ENCODE results near the gene CEP120. TPM values are rescaled to one million over a fixed set of nuclear protein-coding genes. Genes with fewer than 3 reads are reported as not detected.
"Not testable (repeated sequence)": the region's sequence is repeated elsewhere in the genome, so short reads cannot be mapped to it uniquely, and the experiment has no call there.

The CEP120 gene
- total RNA-seq = 10 to 100 TPM; 22.3 to 27.6 TPM

DNA sequence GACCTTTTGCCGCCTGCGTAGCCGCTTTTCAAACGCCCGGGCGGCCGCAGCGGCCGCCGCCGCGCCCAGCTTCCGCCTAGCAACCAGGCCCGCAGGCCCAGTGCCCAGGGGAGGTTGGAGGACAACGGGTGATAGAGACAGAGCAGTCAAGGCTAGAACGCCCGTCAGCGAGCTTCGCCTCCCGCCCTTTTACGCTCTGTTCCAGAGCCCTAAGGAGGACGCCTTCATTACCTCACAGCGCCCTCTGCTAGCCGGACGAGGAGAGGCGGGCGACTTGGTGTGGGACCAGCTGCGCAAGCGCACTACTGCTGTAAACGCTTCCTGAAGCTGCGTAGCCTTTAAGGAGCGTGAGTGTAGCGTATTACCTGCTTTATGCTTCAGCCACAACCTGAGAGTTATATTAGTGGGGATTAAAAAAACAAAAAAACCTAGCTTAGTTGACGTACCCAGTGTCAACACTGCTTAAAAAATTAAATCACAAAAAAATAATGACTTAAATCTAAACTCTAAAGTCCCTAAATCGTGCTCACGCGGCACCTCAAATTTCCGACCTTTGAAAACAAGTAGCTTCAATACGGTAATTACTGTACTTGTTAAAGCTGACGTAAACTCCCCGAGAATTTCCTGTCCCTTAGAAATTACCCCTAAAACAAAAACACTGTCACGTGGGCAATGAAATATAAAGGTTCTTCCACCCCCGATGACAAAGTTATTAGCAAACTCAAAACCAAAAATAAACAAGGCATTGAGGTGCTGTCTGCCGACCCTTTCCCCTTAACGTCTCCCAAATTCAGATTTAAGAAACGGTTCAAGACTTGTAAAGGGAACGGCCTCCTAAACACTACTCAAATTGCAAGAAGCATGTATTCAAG, at the start of gene CEP120:
Gene CEP120 (minus strand): TSS at position 126 of the 872 bp plus-strand sequence. CDS start 405 bp downstream, outside the sequence.
- H3K4me1 Mint-ChIP-seq (ENCODE audit: low read depth) = peaks cover 23% of the 10 kb centered on the region
- peaks cover 9% of the 10 kb centered on the region for H3K36me3 Mint-ChIP-seq (ENCODE audit: low read depth)
- ChIA-PET CTCF (interaction anchor here (0.6 to 2.8 kb wide), 48 partner anchors 8 to 648 kb away, joined by 3 to 50 read pairs (median 4); partner anchors contain the start of genes CSNK1G3 and SNX2), POLR2A (interaction anchor here (0.7 to 2.6 kb wide), 27 partner anchors 10 to 648 kb away, joined by 3 to 83 read pairs (median 5); partner anchors contain the start of genes CSNK1G3 and SNX2)
- peak; percentile 98 for ATAC-seq
- peak; percentile 99 for DNase-seq
- no peak within 1 kb of the TSS for H3K27ac Mint-ChIP-seq
- H3K27me3 Mint-ChIP-seq (ENCODE audit: low read depth) = no peaks in the 10 kb centered on the region
- no peaks in the 10 kb centered on the region for H3K9me3 Mint-ChIP-seq (ENCODE audit: insufficient read depth)
- no peak within 1 kb of the TSS for H3K4me3 Mint-ChIP-seq

DNA sequence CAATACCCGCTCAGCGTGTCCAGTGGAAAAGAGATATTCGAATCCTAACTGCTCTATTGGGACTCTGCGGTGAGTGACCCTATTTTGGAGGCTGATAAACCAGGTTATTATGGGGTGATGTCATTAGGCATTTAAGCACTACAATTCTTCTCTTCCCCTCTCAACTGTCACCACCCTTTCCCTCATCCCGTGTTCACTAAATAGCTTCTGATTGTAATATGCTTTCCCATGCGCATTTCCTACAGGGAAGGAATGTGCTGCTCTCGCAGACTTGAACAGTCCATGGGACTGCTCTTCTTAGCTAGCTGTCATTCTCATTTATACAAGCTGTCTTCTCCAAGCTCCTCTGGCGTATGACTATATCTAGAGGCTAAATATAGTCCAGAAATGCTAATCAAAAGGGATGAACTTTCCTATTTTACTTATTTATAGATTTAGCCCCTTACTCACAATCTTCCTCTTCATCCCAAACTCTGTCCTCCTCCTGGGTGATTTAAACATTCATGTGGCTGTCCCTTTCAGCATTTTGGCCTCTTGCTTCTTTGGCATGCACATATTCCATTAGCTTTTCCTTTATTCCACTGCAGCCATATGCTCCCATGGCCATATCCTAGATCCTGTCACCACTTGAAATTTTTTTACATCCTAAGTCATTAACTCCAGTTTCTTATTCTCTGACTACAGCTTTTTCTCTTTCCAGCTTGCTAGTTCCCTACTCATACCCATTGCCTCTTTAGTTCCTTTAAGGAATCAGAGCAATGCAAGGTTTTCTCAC, 49.1 kb upstream of the CEP120 start:
- Mint-ChIP-seq H3K4me1 (ENCODE audit: low read depth) (no peaks in the 10 kb centered on the region), H3K9me3 (ENCODE audit: insufficient read depth) (no peaks in the 10 kb centered on the region), H3K27ac (no peak overlapping the region), H3K4me3 (no peak overlapping the region), H3K36me3 (ENCODE audit: low read depth) (no peaks in the 10 kb centered on the region), H3K27me3 (ENCODE audit: low read depth) (peaks cover 25% of the 10 kb centered on the region)
- ChIA-PET CTCF (interaction anchor here (1.5 kb wide), 1 partner anchor 138 kb away, joined by 3 read pairs; no protein-coding TSS in a partner anchor), POLR2A (no interaction called here)
- DNase-seq (no peak), ATAC-seq (no peak)

DNA sequence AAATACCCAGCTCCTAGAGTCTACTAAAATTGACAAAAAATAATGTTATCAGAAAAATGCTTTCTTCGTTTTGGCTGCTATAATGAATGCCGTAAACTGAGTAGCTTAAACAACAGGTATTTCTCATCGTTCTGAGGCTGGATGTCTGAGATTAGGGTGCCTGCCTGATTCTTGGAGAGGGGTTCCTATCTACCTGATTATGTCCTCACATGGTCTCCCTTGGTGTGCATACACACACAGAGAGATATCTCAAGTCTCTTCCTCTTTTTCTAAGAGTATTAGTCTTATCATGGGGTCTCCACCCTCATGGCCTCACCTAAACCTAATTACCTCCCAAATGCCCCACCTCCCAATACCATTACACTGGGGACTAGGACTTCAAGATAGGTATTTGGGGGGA, 48.2 kb upstream of the CEP120 start:
- DNase-seq (no peak), ATAC-seq (no peak)
- H3K4me1 Mint-ChIP-seq (ENCODE audit: low read depth) = no peaks in the 10 kb centered on the region
- H3K9me3 Mint-ChIP-seq (ENCODE audit: insufficient read depth) = no peaks in the 10 kb centered on the region
- no peak overlapping the region for H3K27ac Mint-ChIP-seq
- peaks cover 23% of the 10 kb centered on the region for H3K27me3 Mint-ChIP-seq (ENCODE audit: low read depth)
- no peaks in the 10 kb centered on the region for H3K36me3 Mint-ChIP-seq (ENCODE audit: low read depth)
- H3K4me3 Mint-ChIP-seq = no peak overlapping the region
- POLR2A ChIA-PET = interaction anchor here (0.7 kb wide), 1 partner anchor 8 kb away, joined by 3 read pairs; no protein-coding TSS in a partner anchor
- CTCF ChIA-PET = no interaction called here

- ATAC-seq; POLR2A ChIA-PET; CTCF ChIA-PET; H3K27ac Mint-ChIP-seq; DNase-seq; H3K9me3 Mint-ChIP-seq (ENCODE audit: insufficient read depth); H3K36me3 Mint-ChIP-seq (ENCODE audit: low read depth); H3K4me3 Mint-ChIP-seq; H3K4me1 Mint-ChIP-seq (ENCODE audit: low read depth): not testable (repeated sequence)
- H3K27me3 Mint-ChIP-seq (ENCODE audit: low read depth) = peaks cover 16% of the 10 kb centered on the region
Measured at GRCh38 chr5:123466839-123467238, 43.6 kb upstream of the CEP120 start.

DNA sequence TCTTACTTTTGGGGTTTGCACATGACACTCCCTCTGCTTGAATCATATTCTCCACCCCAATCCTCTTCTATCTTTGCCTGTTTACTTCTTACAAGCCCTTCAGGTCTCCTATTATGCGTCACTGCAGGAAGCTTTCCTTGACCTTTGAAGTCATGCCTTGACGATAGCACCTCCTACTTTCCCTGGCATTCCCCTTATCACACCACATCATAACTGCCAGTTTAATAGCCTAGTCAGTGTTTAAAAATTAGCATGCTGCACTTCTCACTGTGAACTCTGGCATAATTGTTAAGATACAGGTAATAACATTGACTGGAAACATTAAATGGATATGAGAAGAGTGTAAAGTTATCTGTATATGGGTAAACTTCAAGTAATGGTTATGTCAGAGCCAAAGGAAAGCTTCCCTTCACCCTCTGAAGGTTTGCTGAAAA, 37.1 kb upstream of the CEP120 start:
- Mint-ChIP-seq H3K9me3 (ENCODE audit: insufficient read depth) (no peaks in the 10 kb centered on the region), H3K4me1 (ENCODE audit: low read depth) (peaks cover 5% of the 10 kb centered on the region), H3K4me3 (no peak overlapping the region), H3K27ac (peak overlapping the region; percentile 9), H3K36me3 (ENCODE audit: low read depth) (no peaks in the 10 kb centered on the region), H3K27me3 (ENCODE audit: low read depth) (no peaks in the 10 kb centered on the region)
- ChIA-PET POLR2A (interaction anchor here (1.9 kb wide), 1 partner anchor 37 kb away, joined by 6 read pairs; the partner anchor contains the start of gene CEP120), CTCF (no interaction called here)
- ATAC-seq (peak; percentile 27), DNase-seq (no peak)

DNA sequence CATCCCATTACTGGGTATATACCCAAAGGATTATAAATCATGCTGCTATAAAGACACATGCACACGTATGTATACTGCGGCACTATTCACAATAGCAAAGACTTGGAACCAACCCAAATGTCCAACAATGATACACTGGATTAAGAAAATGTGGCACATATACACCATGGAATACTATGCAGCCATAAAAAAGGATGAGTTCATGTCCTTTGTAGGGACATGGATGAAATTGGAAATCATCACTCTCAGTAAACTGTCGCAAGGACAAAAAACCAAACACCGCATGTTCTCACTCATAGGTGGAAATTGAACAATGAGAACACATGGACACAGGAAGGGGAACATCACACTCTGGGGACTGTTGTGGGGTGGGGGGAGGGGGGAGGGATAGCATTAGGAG, 35.8 kb upstream of the CEP120 start:
- H3K9me3 Mint-ChIP-seq (ENCODE audit: insufficient read depth); H3K27me3 Mint-ChIP-seq (ENCODE audit: low read depth); POLR2A ChIA-PET; H3K27ac Mint-ChIP-seq; H3K36me3 Mint-ChIP-seq (ENCODE audit: low read depth); H3K4me3 Mint-ChIP-seq; H3K4me1 Mint-ChIP-seq (ENCODE audit: low read depth); ATAC-seq; DNase-seq; CTCF ChIA-PET: not testable (repeated sequence)

DNA sequence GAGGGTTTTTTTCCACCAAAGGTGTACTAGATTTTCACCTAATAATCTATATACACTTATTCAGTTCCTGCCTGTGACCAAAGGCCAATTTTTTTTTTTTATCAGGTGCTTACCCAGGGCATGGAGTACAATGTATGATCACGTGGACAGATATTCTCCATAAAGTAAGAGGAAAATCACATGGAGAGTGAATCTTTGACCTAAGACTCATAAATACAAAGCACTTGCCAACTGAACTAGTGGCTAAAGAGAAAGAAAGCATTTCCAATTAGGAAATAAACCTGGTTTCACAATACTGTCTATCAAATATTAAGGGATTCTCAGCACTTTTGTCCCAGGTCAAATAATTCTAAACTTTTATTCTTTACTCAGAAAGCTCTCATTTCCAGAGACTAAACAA, 33.0 kb upstream of the CEP120 start:
- DNase-seq (no peak), ATAC-seq (no peak)
- Mint-ChIP-seq H3K4me1 (ENCODE audit: low read depth) (peaks cover 5% of the 10 kb centered on the region), H3K27me3 (ENCODE audit: low read depth) (no peaks in the 10 kb centered on the region), H3K4me3 (no peak overlapping the region), H3K9me3 (ENCODE audit: insufficient read depth) (no peaks in the 10 kb centered on the region), H3K36me3 (ENCODE audit: low read depth) (no peaks in the 10 kb centered on the region), H3K27ac (no peak overlapping the region)
- POLR2A ChIA-PET = no interaction called here
- CTCF ChIA-PET = interaction anchor here (0.9 to 1.0 kb wide), 2 partner anchors 12 to 45 kb away, joined by 3 read pairs; no protein-coding TSS in a partner anchor

DNA sequence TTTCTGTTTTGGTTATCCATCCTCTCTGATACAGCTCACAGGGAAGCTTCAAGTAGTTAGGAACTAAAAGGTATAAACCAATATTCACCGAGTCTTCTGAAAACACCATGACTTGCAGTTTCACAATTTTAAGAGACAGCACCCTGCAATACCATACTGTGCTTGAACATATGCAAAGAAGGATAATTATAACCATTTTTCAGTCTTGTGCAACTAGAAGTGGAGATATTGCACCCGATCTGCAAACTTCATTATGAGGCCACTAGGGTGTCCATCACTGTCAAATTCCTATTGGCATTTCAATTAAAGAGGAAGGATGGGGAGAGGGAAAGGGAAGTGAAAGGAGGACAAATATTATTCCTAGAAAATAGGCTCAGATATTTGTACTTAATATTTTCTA, 32.4 kb upstream of the CEP120 start:
- Mint-ChIP-seq H3K4me1 (ENCODE audit: low read depth) (peaks cover 5% of the 10 kb centered on the region), H3K27me3 (ENCODE audit: low read depth) (no peaks in the 10 kb centered on the region), H3K9me3 (ENCODE audit: insufficient read depth) (no peaks in the 10 kb centered on the region), H3K4me3 (no peak overlapping the region), H3K36me3 (ENCODE audit: low read depth) (no peaks in the 10 kb centered on the region), H3K27ac (no peak overlapping the region)
- CTCF ChIA-PET = interaction anchor here (0.9 kb wide), 1 partner anchor 57 kb away, joined by 3 read pairs; no protein-coding TSS in a partner anchor
- no peak for ATAC-seq
- no peak for DNase-seq
- POLR2A ChIA-PET = no interaction called here

DNA sequence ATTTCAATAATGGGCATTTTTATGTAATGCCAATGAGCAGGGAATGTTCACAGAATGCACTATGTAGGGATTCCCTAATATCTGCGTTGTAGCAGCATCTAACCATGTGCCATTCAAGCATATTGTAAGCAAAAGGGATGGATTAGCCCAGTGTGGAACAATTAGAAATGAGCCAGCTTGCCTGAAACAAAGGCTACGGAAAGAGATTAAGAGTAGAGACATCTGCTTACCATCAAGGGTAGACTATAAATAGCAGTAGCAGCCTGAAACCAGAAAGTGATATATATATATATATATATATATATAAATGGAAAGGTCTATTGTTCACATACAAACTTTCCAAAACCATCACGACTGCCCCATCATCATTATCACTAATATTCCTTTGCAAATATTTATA, 31.9 kb upstream of the CEP120 start:
- H3K27ac Mint-ChIP-seq = no peak overlapping the region
- H3K4me3 Mint-ChIP-seq = no peak overlapping the region
- ATAC-seq = no peak
- no peaks in the 10 kb centered on the region for H3K9me3 Mint-ChIP-seq (ENCODE audit: insufficient read depth)
- H3K36me3 Mint-ChIP-seq (ENCODE audit: low read depth) = no peaks in the 10 kb centered on the region
- DNase-seq = no peak
- peaks cover 2% of the 10 kb centered on the region for H3K4me1 Mint-ChIP-seq (ENCODE audit: low read depth)
- CTCF ChIA-PET = interaction anchor here (0.9 kb wide), 1 partner anchor 58 kb away, joined by 3 read pairs; no protein-coding TSS in a partner anchor
- no peaks in the 10 kb centered on the region for H3K27me3 Mint-ChIP-seq (ENCODE audit: low read depth)
- POLR2A ChIA-PET = interaction anchor here (0.6 kb wide), 1 partner anchor 32 kb away, joined by 4 read pairs; the partner anchor contains the start of gene CEP120

GRCh38 chr5:123454259-123454911, 31.2 kb upstream of the CEP120 start:
- ATAC-seq (no peak), DNase-seq (no peak)
- POLR2A ChIA-PET = interaction anchor here (0.6 kb wide), 1 partner anchor 31 kb away, joined by 4 read pairs; the partner anchor contains the start of gene CEP120
- CTCF ChIA-PET = interaction anchor here (0.6 to 0.9 kb wide), 2 partner anchors 59 to 368 kb away, joined by 3 read pairs; no protein-coding TSS in a partner anchor
- Mint-ChIP-seq H3K4me3 (no peak overlapping the region), H3K27me3 (ENCODE audit: low read depth) (no peaks in the 10 kb centered on the region), H3K36me3 (ENCODE audit: low read depth) (no peaks in the 10 kb centered on the region), H3K27ac (no peak overlapping the region), H3K4me1 (ENCODE audit: low read depth) (no peaks in the 10 kb centered on the region), H3K9me3 (ENCODE audit: insufficient read depth) (no peaks in the 10 kb centered on the region)

DNA sequence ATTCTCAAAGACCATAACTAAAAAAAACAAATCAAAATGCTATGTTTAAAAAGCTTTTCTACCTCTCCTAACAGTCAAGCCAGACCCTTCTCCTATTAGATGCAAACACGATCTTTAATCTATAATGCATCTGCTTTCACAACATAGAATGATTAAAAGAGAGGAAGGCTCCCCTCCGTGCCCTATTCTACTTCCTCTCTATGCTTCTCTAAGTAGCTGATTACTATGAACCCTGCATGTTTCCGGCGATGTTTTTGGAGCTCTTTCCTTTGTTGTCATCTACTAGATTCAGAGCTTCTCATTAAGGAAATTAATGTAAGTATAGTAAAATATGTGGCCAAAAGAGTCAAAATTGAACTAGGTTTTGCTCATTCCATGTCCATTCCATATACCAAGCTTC, 29.2 kb upstream of the CEP120 start:
- Mint-ChIP-seq H3K4me3 (no peak overlapping the region), H3K27ac (no peak overlapping the region), H3K4me1 (ENCODE audit: low read depth) (peaks cover 11% of the 10 kb centered on the region), H3K36me3 (ENCODE audit: low read depth) (no peaks in the 10 kb centered on the region), H3K27me3 (ENCODE audit: low read depth) (no peaks in the 10 kb centered on the region), H3K9me3 (ENCODE audit: insufficient read depth) (no peaks in the 10 kb centered on the region)
- ATAC-seq (no peak), DNase-seq (no peak)
- ChIA-PET POLR2A (interaction anchor here (1.1 kb wide), 1 partner anchor 28 kb away, joined by 3 read pairs; no protein-coding TSS in a partner anchor), CTCF (interaction anchor here (1.4 kb wide), 1 partner anchor 29 kb away, joined by 3 read pairs; the partner anchor contains the start of gene CEP120)
